ENCODE data around the gene UBR4. TPM values are rescaled to one million over a fixed set of nuclear protein-coding genes. Genes with fewer than 3 reads are reported as not detected.

UBR4 gene
- total and polyA plus RNA-seq, 2 experiments from 2014 or later = 49.4 to 63.7 TPM

DNA sequence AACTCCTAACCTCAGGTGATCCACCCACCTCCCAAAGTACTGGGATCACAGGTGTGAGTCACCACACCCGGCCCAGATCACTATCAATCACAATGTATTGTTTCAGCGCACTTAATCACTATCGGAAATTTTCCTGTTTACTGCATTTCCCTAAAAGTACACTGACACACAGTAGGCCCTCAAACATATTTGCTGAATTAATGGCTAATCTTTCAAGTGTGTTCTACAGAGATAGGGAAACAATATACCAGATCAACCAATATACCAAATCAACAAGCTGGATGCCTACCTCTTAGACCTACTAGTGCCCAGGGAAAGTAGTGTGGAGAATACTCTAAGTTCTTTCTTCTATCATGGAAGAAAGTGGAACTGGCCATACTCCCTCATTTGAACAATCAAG is 17.1 kb downstream of the UBR4 start:
- Histone ChIP-seq H2AFZ (no peak overlapping the region), H3K79me2 (ENCODE audit: insufficient read depth) (peaks cover 96% of the 10 kb centered on the region), H3K27ac (no peak overlapping the region), H4K20me1 (ENCODE audit: insufficient read depth) (0 out of 2 replicates have a peak, but pooled peaks cover 3% of the 10 kb centered on the region), H3K27me3 (replicated peaks; ENCODE audit: insufficient read depth) (no peaks in the 10 kb centered on the region), H3K9me3 (ENCODE audit: low read depth) (no peaks in the 10 kb centered on the region), H3K4me2 (ENCODE audit: unreplicated experiment) (no peak overlapping the region), H3K4me3 (no peak overlapping the region), H3K36me3 (ENCODE audit: low read depth) (peaks cover 69% of the 10 kb centered on the region), H3K9me2 (ENCODE audit: insufficient read depth) (no peaks in the 10 kb centered on the region), H3K4me1 (ENCODE audit: insufficient read depth) (no peaks in the 10 kb centered on the region), H3K9ac (no peak overlapping the region), H3F3A (ENCODE audit: insufficient read depth) (no peaks in the 10 kb centered on the region; the same call in 1 of the 2 replicates)
- WGBS, 2 experiments (ENCODE audit: low coverage in 1 of 2, low lambda C conversion rate in 2 of 2, missing lambda C conversion rate in 2 of 2) = 95 to 97% methylated on average over 3 of the region's 3 CpGs
- DNase-seq = no peak
- no peak for TF ChIP-seq EZH2 (IDR thresholded peaks at IDR 0.05; ENCODE audit: insufficient read depth, poor library complexity, severe bottlenecking)
- no peak for TF ChIP-seq EZH2phosphoT487 (IDR thresholded peaks at IDR 0.05; ENCODE audit: insufficient read depth, low read depth)
- in situ Hi-C loops (cut with MboI) = no loop called here

GRCh38 chr1:19191811-19192210 is 18.3 kb downstream of the UBR4 start:
- no peak overlapping the region for H3K9ac ChIP-seq
- no peak overlapping the region for H3K4me2 ChIP-seq (ENCODE audit: unreplicated experiment)
- peaks cover 64% of the 10 kb centered on the region for H3K36me3 ChIP-seq (ENCODE audit: low read depth)
- TF ChIP-seq EZH2phosphoT487 (IDR thresholded peaks at IDR 0.05; ENCODE audit: insufficient read depth, low read depth) (no peak), EZH2 (IDR thresholded peaks at IDR 0.05; ENCODE audit: insufficient read depth, poor library complexity, severe bottlenecking) (no peak)
- peaks cover 84% of the 10 kb centered on the region for H3K79me2 ChIP-seq (ENCODE audit: insufficient read depth)
- no peaks in the 10 kb centered on the region for H3K9me3 ChIP-seq (ENCODE audit: low read depth)
- no peaks in the 10 kb centered on the region for H3F3A ChIP-seq (ENCODE audit: insufficient read depth)
- H3K27ac ChIP-seq = no peak overlapping the region
- no peak overlapping the region for H2AFZ ChIP-seq
- DNase-seq = no peak
- no peaks in the 10 kb centered on the region for H3K27me3 ChIP-seq (replicated peaks; ENCODE audit: insufficient read depth)
- no peaks in the 10 kb centered on the region for H3K4me1 ChIP-seq (ENCODE audit: insufficient read depth)
- 0 out of 2 replicates have a peak, but pooled peaks cover 3% of the 10 kb centered on the region for H4K20me1 ChIP-seq (ENCODE audit: insufficient read depth)
- in situ Hi-C loops (cut with MboI) = no loop called here
- no peak overlapping the region for H3K4me3 ChIP-seq
- WGBS, 2 experiments (ENCODE audit: low coverage in 1 of 2, low lambda C conversion rate in 2 of 2, missing lambda C conversion rate in 2 of 2) = 99% methylated on average over 3 of the region's 3 CpGs
- no peaks in the 10 kb centered on the region for H3K9me2 ChIP-seq (ENCODE audit: insufficient read depth)

DNA sequence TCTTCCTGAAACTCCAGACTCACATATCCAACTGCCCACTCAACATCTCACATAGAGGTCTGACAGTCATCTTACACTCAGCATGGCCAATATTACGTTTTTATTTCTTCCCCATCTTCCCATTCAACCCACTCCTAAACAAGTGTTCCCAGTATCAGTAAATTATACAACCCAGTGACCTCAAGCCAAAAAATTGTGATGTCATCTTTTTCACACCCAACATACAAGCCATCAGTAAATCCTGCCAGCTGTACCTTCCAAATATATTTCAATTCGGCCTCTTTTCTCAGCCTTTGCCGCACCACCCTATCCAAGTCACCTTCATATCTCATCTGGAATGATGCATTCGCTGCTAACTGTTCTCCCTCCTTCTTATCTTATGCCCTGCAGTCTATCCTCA is 19.6 kb downstream of the UBR4 start:
- H3K27me3 ChIP-seq (replicated peaks; ENCODE audit: insufficient read depth) = no peaks in the 10 kb centered on the region
- peaks cover 66% of the 10 kb centered on the region for H3K36me3 ChIP-seq (ENCODE audit: low read depth)
- H3K9ac ChIP-seq = no peak overlapping the region
- no peak overlapping the region for H2AFZ ChIP-seq
- H3K4me2 ChIP-seq (ENCODE audit: unreplicated experiment) = no peak overlapping the region
- no peaks in the 10 kb centered on the region for H3K9me2 ChIP-seq (ENCODE audit: insufficient read depth)
- peaks cover 84% of the 10 kb centered on the region for H3K79me2 ChIP-seq (ENCODE audit: insufficient read depth)
- in situ Hi-C loops (cut with MboI) = no loop called here
- H3F3A ChIP-seq (ENCODE audit: insufficient read depth) = no peaks in the 10 kb centered on the region
- no peaks in the 10 kb centered on the region for H3K4me1 ChIP-seq (ENCODE audit: insufficient read depth)
- no peak overlapping the region for H3K27ac ChIP-seq
- no peak for DNase-seq
- no peak for TF ChIP-seq EZH2phosphoT487 (IDR thresholded peaks at IDR 0.05; ENCODE audit: insufficient read depth, low read depth)
- TF ChIP-seq EZH2 (IDR thresholded peaks at IDR 0.05; ENCODE audit: insufficient read depth, poor library complexity, severe bottlenecking) = no peak
- H3K4me3 ChIP-seq = no peak overlapping the region
- 96 to 98% methylated on average over 4 of the region's 4 CpGs for WGBS, 2 experiments (ENCODE audit: low coverage in 1 of 2, low lambda C conversion rate in 2 of 2, missing lambda C conversion rate in 2 of 2)
- H4K20me1 ChIP-seq (ENCODE audit: insufficient read depth) = 0 out of 2 replicates have a peak, but pooled peaks cover 3% of the 10 kb centered on the region
- no peaks in the 10 kb centered on the region for H3K9me3 ChIP-seq (ENCODE audit: low read depth)

- Histone ChIP-seq H3K27ac (no peak overlapping the region), H4K20me1 (ENCODE audit: insufficient read depth) (0 out of 2 replicates have a peak, but pooled peaks cover 3% of the 10 kb centered on the region), H2AFZ (no peak overlapping the region), H3K9ac (no peak overlapping the region), H3K4me2 (ENCODE audit: unreplicated experiment) (no peak overlapping the region), H3K27me3 (replicated peaks; ENCODE audit: insufficient read depth) (no peaks in the 10 kb centered on the region), H3K4me1 (ENCODE audit: insufficient read depth) (no peaks in the 10 kb centered on the region), H3K36me3 (ENCODE audit: low read depth) (peaks cover 78% of the 10 kb centered on the region), H3K79me2 (ENCODE audit: insufficient read depth) (peaks cover 84% of the 10 kb centered on the region), H3K9me2 (ENCODE audit: insufficient read depth) (no peaks in the 10 kb centered on the region), H3F3A (ENCODE audit: insufficient read depth) (no peaks in the 10 kb centered on the region), H3K9me3 (ENCODE audit: low read depth) (no peaks in the 10 kb centered on the region), H3K4me3 (no peak overlapping the region)
- 98 to 99% methylated on average over 3 of the region's 3 CpGs for WGBS, 2 experiments (ENCODE audit: low coverage in 1 of 2, low lambda C conversion rate in 2 of 2, missing lambda C conversion rate in 2 of 2)
- in situ Hi-C loops (cut with MboI) = no loop called here
- no peak for TF ChIP-seq EZH2 (IDR thresholded peaks at IDR 0.05; ENCODE audit: insufficient read depth, poor library complexity, severe bottlenecking)
- no peak for TF ChIP-seq EZH2phosphoT487 (IDR thresholded peaks at IDR 0.05; ENCODE audit: insufficient read depth, low read depth)
- no peak for DNase-seq
Measured at GRCh38 chr1:19189270-19189669, 20.8 kb downstream of the UBR4 start.

DNA sequence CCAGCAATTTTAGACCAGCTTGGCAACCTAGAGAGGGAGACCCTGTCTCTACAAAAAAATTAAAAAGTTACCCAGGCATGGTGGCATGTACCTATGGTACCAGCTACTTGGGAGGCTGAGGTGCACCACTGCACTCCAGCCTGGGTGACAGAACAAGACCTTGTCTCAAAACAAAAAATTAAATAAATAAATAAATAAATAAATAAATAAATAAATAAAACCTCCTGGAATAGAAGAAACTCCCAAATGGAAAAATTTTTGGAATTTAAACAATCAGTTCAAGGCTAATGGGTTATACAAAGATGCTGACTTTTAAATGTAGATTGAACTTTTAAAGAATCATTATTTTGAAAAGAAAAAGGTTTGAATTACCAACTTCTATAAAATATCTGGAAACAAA is 22.2 kb downstream of the UBR4 start:
- no peak overlapping the region for H3K4me2 ChIP-seq (ENCODE audit: unreplicated experiment)
- H3F3A ChIP-seq (ENCODE audit: insufficient read depth) = no peaks in the 10 kb centered on the region
- no peak overlapping the region for H3K9ac ChIP-seq
- H3K27ac ChIP-seq = no peak overlapping the region
- H3K9me3 ChIP-seq (ENCODE audit: low read depth) = no peaks in the 10 kb centered on the region
- DNase-seq = no peak
- H3K27me3 ChIP-seq (replicated peaks; ENCODE audit: insufficient read depth) = no peaks in the 10 kb centered on the region
- H3K9me2 ChIP-seq (ENCODE audit: insufficient read depth) = no peaks in the 10 kb centered on the region
- TF ChIP-seq EZH2phosphoT487 (IDR thresholded peaks at IDR 0.05; ENCODE audit: insufficient read depth, low read depth) (no peak), EZH2 (IDR thresholded peaks at IDR 0.05; ENCODE audit: insufficient read depth, poor library complexity, severe bottlenecking) (no peak)
- 0 out of 2 replicates have a peak, but pooled peaks cover 3% of the 10 kb centered on the region for H4K20me1 ChIP-seq (ENCODE audit: insufficient read depth)
- H3K4me1 ChIP-seq (ENCODE audit: insufficient read depth) = no peaks in the 10 kb centered on the region
- no peak overlapping the region for H2AFZ ChIP-seq
- peaks cover 81% of the 10 kb centered on the region for H3K36me3 ChIP-seq (ENCODE audit: low read depth)
- in situ Hi-C loops (cut with MboI) = no loop called here
- H3K79me2 ChIP-seq (ENCODE audit: insufficient read depth) = peaks cover 69% of the 10 kb centered on the region
- H3K4me3 ChIP-seq = no peak overlapping the region

All from GM23248 (cell line).